ENCODE results near the gene ZNRF3. TPM values are rescaled to one million over a fixed set of nuclear protein-coding genes. Genes with fewer than 3 reads are reported as not detected.
A peak's percentile ranks its signal among the peaks of the same experiment; 100 is the strongest.

ZNRF3 gene
- polyA plus RNA-seq, result 2.6 and 2.9 TPM in 2 replicates
- 7.3 TPM in 2 replicates for polyA minus RNA-seq

DNA sequence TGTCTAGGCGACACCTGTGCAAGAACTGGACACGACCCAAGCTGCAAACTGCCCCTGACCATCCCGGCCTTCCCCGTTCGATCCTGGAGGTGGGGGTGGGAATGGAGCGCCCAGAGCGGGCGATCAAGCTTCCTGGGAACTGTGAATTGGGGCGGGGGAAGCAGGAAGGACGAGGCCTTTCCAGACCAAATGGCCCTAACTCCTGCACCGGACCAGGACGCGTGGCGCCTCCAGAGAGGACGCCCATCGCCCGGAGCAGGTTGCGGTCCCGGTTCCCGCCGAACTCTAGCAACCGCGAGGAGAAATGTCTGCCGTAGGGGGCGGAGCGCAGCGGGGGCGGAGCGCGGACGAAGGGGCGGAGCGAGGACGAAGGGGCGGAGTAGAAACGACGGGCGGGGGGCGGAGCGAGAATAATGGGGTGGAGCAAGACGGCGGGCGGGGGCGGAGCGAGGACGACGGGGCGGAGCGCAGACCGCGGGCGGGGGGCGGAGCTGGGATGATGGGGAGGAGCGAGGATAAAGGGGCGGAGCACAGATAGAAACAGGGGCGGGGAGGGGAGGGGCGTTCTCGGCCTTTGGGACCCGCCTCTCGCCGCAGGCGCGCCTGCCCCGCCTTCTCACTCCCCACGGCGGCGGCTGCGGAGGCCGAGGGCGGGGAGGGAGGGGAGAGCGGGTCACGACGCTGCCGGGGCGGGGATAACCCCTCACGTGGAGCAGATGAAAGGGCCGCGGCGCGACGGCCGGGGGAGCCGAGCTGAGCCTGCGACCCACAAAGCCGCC, at the start of gene ZNRF3:
Gene ZNRF3 (plus strand): TSS at position 695 of the 779 bp plus-strand sequence. CDS start 195 bp downstream, outside the sequence.
- Histone ChIP-seq H3K9ac (ENCODE audit: low read length) (peak within 1 kb of the TSS; percentile 47), H3K4me3 (ENCODE audit: low read length) (peak within 1 kb of the TSS; percentile 77), H3F3A (ENCODE audit: insufficient read depth, low read length, poor library complexity, severe bottlenecking) (no peaks in the 10 kb centered on the region), H3K79me2 (replicated peaks; ENCODE audit: insufficient read depth, low read length) (peaks cover 13% of the 10 kb centered on the region), H3K4me2 (ENCODE audit: low read length) (peak within 1 kb of the TSS; percentile 80), H3K27me3 (ENCODE audit: insufficient read depth, low read depth, low read length) (no peaks in the 10 kb centered on the region), H2AFZ (ENCODE audit: low read depth, low read length) (peak within 1 kb of the TSS; percentile 49), H3K36me3 (ENCODE audit: insufficient read depth, low read length) (no peaks in the 10 kb centered on the region), H3K9me2 (ENCODE audit: insufficient read depth, low read length) (no peaks in the 10 kb centered on the region), H4K20me1 (ENCODE audit: insufficient read depth) (peaks cover 3% of the 10 kb centered on the region), H3K9me3 (ENCODE audit: low read length) (no peaks in the 10 kb centered on the region), H3K27ac (ENCODE audit: low read length) (no peak within 1 kb of the TSS)
- TF ChIP-seq SMC3 (conservative IDR thresholded peaks at IDR 0.05; ENCODE audit: poor library complexity), result no peak
- TF ChIP-seq MXI1 (conservative IDR thresholded peaks at IDR 0.05; ENCODE audit: poor library complexity, severe bottlenecking), result peak; percentile 48
- TF ChIP-seq TAF1 (IDR thresholded peaks at IDR 0.05; ENCODE audit: low read depth), result no peak
- TF ChIP-seq, protein P1, sequence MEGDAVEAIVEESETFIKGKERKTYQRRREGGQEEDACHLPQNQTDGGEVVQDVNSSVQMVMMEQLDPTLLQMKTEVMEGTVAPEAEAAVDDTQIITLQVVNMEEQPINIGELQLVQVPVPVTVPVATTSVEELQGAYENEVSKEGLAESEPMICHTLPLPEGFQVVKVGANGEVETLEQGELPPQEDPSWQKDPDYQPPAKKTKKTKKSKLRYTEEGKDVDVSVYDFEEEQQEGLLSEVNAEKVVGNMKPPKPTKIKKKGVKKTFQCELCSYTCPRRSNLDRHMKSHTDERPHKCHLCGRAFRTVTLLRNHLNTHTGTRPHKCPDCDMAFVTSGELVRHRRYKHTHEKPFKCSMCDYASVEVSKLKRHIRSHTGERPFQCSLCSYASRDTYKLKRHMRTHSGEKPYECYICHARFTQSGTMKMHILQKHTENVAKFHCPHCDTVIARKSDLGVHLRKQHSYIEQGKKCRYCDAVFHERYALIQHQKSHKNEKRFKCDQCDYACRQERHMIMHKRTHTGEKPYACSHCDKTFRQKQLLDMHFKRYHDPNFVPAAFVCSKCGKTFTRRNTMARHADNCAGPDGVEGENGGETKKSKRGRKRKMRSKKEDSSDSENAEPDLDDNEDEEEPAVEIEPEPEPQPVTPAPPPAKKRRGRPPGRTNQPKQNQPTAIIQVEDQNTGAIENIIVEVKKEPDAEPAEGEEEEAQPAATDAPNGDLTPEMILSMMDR (IDR thresholded peaks at IDR 0.05; ENCODE audit: poor library complexity, severe bottlenecking), result peak; percentile 24
- TF ChIP-seq EP300 (conservative IDR thresholded peaks at IDR 0.05; ENCODE audit: poor library complexity, severe bottlenecking), result no peak
- TF ChIP-seq POLR2AphosphoS5 (IDR thresholded peaks at IDR 0.05), result peak; percentile 66
- no peak for TF ChIP-seq EZH2 (IDR thresholded peaks at IDR 0.05; ENCODE audit: borderline replicate concordance, insufficient read depth, low read length, poor library complexity, severe bottlenecking)
- TF ChIP-seq RAD21 (conservative IDR thresholded peaks at IDR 0.05), result no peak
- TF ChIP-seq, protein P2, sequence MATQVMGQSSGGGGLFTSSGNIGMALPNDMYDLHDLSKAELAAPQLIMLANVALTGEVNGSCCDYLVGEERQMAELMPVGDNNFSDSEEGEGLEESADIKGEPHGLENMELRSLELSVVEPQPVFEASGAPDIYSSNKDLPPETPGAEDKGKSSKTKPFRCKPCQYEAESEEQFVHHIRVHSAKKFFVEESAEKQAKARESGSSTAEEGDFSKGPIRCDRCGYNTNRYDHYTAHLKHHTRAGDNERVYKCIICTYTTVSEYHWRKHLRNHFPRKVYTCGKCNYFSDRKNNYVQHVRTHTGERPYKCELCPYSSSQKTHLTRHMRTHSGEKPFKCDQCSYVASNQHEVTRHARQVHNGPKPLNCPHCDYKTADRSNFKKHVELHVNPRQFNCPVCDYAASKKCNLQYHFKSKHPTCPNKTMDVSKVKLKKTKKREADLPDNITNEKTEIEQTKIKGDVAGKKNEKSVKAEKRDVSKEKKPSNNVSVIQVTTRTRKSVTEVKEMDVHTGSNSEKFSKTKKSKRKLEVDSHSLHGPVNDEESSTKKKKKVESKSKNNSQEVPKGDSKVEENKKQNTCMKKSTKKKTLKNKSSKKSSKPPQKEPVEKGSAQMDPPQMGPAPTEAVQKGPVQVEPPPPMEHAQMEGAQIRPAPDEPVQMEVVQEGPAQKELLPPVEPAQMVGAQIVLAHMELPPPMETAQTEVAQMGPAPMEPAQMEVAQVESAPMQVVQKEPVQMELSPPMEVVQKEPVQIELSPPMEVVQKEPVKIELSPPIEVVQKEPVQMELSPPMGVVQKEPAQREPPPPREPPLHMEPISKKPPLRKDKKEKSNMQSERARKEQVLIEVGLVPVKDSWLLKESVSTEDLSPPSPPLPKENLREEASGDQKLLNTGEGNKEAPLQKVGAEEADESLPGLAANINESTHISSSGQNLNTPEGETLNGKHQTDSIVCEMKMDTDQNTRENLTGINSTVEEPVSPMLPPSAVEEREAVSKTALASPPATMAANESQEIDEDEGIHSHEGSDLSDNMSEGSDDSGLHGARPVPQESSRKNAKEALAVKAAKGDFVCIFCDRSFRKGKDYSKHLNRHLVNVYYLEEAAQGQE (IDR thresholded peaks at IDR 0.05; ENCODE audit: borderline replicate concordance), result no peak

DNA sequence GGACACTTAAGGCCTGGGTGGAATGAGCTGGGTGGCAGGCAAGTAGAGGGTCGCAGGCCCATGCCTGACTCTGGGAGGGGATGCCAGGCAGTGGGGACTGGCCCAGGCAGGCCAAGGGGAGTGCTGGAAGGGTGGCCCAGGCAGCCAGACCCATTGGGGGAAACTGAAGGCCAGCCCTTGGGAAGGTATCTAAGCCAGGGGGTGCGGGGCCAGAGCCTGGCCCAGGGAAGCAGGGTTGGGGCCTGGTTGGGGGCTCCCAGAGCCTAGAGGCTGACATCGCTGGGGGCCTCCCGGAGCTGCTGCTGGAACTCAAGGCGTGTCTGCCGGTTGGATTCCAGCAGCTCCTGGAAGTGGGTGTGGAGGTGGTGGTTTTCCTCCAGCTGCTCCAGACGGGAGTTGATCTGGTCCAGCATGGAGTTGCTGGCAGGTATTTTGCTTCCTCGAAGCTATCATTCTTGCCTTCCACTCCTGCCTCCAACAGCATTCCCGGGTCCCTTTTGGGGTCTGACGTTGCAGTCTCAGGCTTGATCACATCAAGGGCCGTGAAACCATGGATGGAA, 47.7 kb upstream of the ZNRF3 start:
- no peak overlapping the region for H3K4me3 ChIP-seq (ENCODE audit: low read length)
- H3K9me3 ChIP-seq (ENCODE audit: low read length), result no peaks in the 10 kb centered on the region
- no peaks in the 10 kb centered on the region for H3F3A ChIP-seq (ENCODE audit: insufficient read depth, low read length, poor library complexity, severe bottlenecking)
- H3K36me3 ChIP-seq (ENCODE audit: insufficient read depth, low read length), result no peaks in the 10 kb centered on the region
- no peak overlapping the region for H2AFZ ChIP-seq (ENCODE audit: low read depth, low read length)
- H3K4me2 ChIP-seq (ENCODE audit: low read length), result no peak overlapping the region
- H3K27me3 ChIP-seq (ENCODE audit: insufficient read depth, low read depth, low read length), result no peaks in the 10 kb centered on the region
- no peaks in the 10 kb centered on the region for H3K9me2 ChIP-seq (ENCODE audit: insufficient read depth, low read length)
- no peak overlapping the region for H3K9ac ChIP-seq (ENCODE audit: low read length)
- no peak overlapping the region for H3K27ac ChIP-seq (ENCODE audit: low read length)
- H4K20me1 ChIP-seq (ENCODE audit: insufficient read depth), result no peaks in the 10 kb centered on the region
- no peaks in the 10 kb centered on the region for H3K79me2 ChIP-seq (replicated peaks; ENCODE audit: insufficient read depth, low read length)
- TF ChIP-seq RAD21 (conservative IDR thresholded peaks at IDR 0.05), result no peak
- TF ChIP-seq MXI1 (conservative IDR thresholded peaks at IDR 0.05; ENCODE audit: poor library complexity, severe bottlenecking), result no peak
- TF ChIP-seq TAF1 (IDR thresholded peaks at IDR 0.05; ENCODE audit: low read depth), result no peak
- no peak for TF ChIP-seq SMC3 (conservative IDR thresholded peaks at IDR 0.05; ENCODE audit: poor library complexity)
